Activated CD4-positive, alpha-beta T cell treated with anti-CD3 and anti-CD28 coated beads, Interleukin-2, amount 10 ng/mL, durations not matched to agents 24 days and 14 days (primary cell): ENCODE data around the gene ZFR. TPM values are rescaled to one million over a fixed set of nuclear protein-coding genes. Genes with fewer than 3 reads are reported as not detected.

Experiments used
- DNase-seq: peaks from one replicate; pipeline ENCODE4 v3.0.0; 2022
- H3K27ac Mint-ChIP-seq: one replicate; pipeline ENCODE4 v1.8.0; 2022; ENCODE audit warnings: mild to moderate bottlenecking, mixed read lengths
- H3K27me3 Mint-ChIP-seq: one replicate; pipeline ENCODE4 v1.8.0; 2022; ENCODE audit warnings: mixed read lengths
- H3K36me3 Mint-ChIP-seq: one replicate; pipeline ENCODE4 v1.8.0; 2022; ENCODE audit warnings: low read depth, mild to moderate bottlenecking, mixed read lengths
- H3K4me1 Mint-ChIP-seq: one replicate; pipeline ENCODE4 v1.8.0; 2021; ENCODE audit warnings: mixed read lengths
- H3K4me3 Mint-ChIP-seq: one replicate; pipeline ENCODE4 v1.8.0; 2022; ENCODE audit warnings: mild to moderate bottlenecking, moderate library complexity, mixed read lengths
- H3K9me3 Mint-ChIP-seq: one replicate; pipeline ENCODE4 v1.8.0; 2021; ENCODE audit warnings: mixed read lengths
- intact Hi-C: fragments of 100-400 bp; cut with micrococcal nuclease; formaldehyde crosslinking; loops from one replicate; pipeline ENCODE4 v1.15.1; 2023
- total RNA-seq: library from RNA; stranded (reverse); gene quantifications from 2 replicates; pipeline ENCODE4 v1.2.3, GENCODE V29; 2022

The ZFR gene
- total RNA-seq, 1 donor from 2014 or later, result 68.1 TPM

GRCh38 chr5:32312595-32313332 lies 131.8 kb downstream of the ZFR start, which contains the start of gene MTMR12:
TSS of gene MTMR12 (minus strand) at chr5:32312939. CDS start at chr5:32312838, 101 bp downstream.
- Mint-ChIP-seq H3K4me1 (peaks cover 28% of the 10 kb centered on the region), H3K9me3 (no peaks in the 10 kb centered on the region), H3K27me3 (no peaks in the 10 kb centered on the region), H3K36me3 (peaks cover 27% of the 10 kb centered on the region), H3K27ac (peak within 1 kb of the TSS; percentile 87), H3K4me3 (peak within 1 kb of the TSS; percentile 96)
- DNase-seq, result peak; percentile 100
- intact Hi-C loops, result loop anchor here (1.0 to 5.0 kb wide), 7 partner anchors 32 to 1130 kb away; partner anchors contain the start of genes C5orf22, DROSHA, GOLPH3 and SUB1

GRCh38 chr5:32312197-32312594 lies 132.3 kb downstream of the ZFR start:
- Mint-ChIP-seq H3K27me3 (no peaks in the 10 kb centered on the region), H3K27ac (peak overlapping the region; percentile 87), H3K4me1 (peaks cover 28% of the 10 kb centered on the region), H3K9me3 (no peaks in the 10 kb centered on the region), H3K4me3 (peak overlapping the region; percentile 96), H3K36me3 (peaks cover 27% of the 10 kb centered on the region)
- intact Hi-C loops, result loop anchor here (1.0 to 5.0 kb wide), 4 partner anchors 32 to 1130 kb away; partner anchors contain the start of genes C5orf22, DROSHA and TARS1
- DNase-seq, result peak; percentile 85

DNA sequence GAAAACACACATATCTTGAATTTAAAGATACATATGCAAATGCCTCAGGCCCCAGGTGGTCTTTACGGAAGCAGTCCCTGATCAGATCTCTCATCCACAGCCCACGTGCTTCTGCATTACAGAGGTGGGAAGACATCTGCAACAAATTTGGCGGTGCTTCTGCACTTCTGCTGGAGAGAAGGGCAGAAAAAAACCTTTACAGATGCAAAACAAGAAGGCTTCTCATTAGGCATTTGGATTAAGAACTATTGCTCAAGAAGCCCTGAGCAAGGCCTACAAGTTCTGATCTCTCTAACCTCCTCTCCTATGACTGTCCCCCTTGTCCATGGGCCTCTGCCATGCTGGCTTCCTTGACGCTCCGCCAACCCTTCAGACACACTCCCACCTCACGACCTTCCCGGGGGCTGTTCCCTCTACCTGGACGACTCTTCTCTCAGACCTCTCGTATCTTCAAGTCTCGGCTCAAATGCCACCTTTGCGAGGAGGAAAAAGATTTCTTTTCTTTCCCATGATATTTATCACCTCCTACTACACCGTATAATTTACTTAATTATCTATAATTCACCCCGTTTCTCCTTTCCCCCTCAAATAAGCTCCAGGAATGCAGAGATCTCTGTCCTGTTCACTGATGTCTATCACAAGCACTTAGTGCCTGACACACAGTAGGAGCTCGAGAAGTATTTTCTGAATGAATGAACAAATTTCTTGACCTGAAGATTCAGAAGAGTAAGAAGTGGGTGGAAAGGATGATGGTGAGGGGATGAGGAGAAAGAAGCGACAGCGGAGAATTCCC lies 132.9 kb downstream of the ZFR start:
- peaks cover 27% of the 10 kb centered on the region for H3K36me3 Mint-ChIP-seq
- peak overlapping the region; percentile 96 for H3K4me3 Mint-ChIP-seq
- H3K27me3 Mint-ChIP-seq, result no peaks in the 10 kb centered on the region
- H3K27ac Mint-ChIP-seq, result peak overlapping the region; percentile 87
- DNase-seq, result peak; percentile 66
- intact Hi-C loops, result loop anchor here (1.0 to 5.0 kb wide), 4 partner anchors 31 to 1131 kb away; partner anchors contain the start of genes C5orf22, DROSHA and TARS1
- no peaks in the 10 kb centered on the region for H3K9me3 Mint-ChIP-seq
- peaks cover 28% of the 10 kb centered on the region for H3K4me1 Mint-ChIP-seq

GRCh38 chr5:32309761-32310160 lies 134.8 kb downstream of the ZFR start:
- intact Hi-C loops, result loop anchor here (5.0 kb wide), 2 partner anchors 47 to 1133 kb away; partner anchors contain the start of gene TARS1
- Mint-ChIP-seq H3K27me3 (no peaks in the 10 kb centered on the region), H3K9me3 (no peaks in the 10 kb centered on the region), H3K4me1 (peaks cover 33% of the 10 kb centered on the region), H3K4me3 (no peak overlapping the region), H3K36me3 (peaks cover 27% of the 10 kb centered on the region), H3K27ac (no peak overlapping the region)
- no peak for DNase-seq

DNA sequence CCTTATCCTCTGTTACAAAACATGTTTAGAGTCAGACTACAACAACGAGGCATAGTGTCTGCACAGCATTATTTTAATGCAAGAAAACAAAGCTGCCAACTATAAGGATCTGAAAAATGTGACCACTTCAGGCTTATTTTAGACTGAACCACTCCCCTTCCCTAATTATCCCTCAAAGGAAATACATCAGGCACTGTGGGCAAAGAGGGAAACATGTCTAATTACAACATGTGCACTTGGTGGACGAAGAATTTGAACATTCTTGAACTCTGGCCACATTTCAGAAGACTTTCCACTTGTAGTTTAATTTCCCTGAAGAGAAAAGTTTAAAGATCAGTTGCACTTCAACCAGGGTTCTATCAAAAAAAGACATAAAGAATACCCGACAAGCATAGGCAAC lies 135.6 kb downstream of the ZFR start:
- Mint-ChIP-seq H3K4me3 (no peak overlapping the region), H3K9me3 (no peaks in the 10 kb centered on the region), H3K4me1 (peaks cover 37% of the 10 kb centered on the region), H3K36me3 (peaks cover 29% of the 10 kb centered on the region), H3K27me3 (no peaks in the 10 kb centered on the region), H3K27ac (no peak overlapping the region)
- DNase-seq, result no peak
- intact Hi-C loops, result no loop called here

DNA sequence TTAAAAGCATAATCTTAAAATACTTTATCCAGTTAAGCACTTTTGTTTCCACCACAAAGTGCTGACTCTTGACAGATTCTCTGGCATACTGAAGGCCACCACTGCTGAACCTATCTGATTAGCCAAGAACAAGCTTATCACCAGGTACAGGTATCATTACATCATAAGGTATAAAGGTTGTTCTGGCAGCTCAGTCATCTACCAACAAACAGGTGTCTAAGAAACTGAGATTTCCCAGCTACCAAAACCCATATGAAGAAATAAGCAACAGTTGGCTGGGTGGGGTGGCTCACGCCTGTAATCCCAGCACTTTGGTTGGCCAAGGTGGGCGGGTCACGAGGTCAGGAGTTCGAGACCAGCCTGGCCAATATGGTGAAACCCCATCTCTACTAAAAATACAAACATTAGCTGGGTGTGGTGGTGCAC lies 136.8 kb downstream of the ZFR start:
- Mint-ChIP-seq H3K27ac (no peak overlapping the region), H3K27me3 (no peaks in the 10 kb centered on the region), H3K4me1 (peaks cover 43% of the 10 kb centered on the region), H3K36me3 (peaks cover 29% of the 10 kb centered on the region), H3K4me3 (no peak overlapping the region), H3K9me3 (no peaks in the 10 kb centered on the region)
- no peak for DNase-seq
- intact Hi-C loops, result no loop called here

- H3K4me1 Mint-ChIP-seq, result peaks cover 35% of the 10 kb centered on the region
- intact Hi-C loops, result no loop called here
Observed at GRCh38 chr5:32304622-32305021, 139.9 kb downstream of the ZFR start.

More at GRCh38 chr5:32304622-32305021, 139.9 kb downstream of the ZFR start:
- Mint-ChIP-seq H3K27ac (no peak overlapping the region), H3K4me3 (no peak overlapping the region), H3K27me3 (no peaks in the 10 kb centered on the region), H3K36me3 (peaks cover 16% of the 10 kb centered on the region), H3K9me3 (no peaks in the 10 kb centered on the region)
- peak; percentile 64 for DNase-seq

Other genes starting within 250 kb of the ZFR start
- 26.5 and 29.8 TPM in 2 replicates for gene MTMR12, start 131.8 kb downstream of the ZFR start, total RNA-seq
- 403 and 404 TPM in 2 replicates for gene SUB1, start 140.8 kb upstream of the ZFR start, total RNA-seq